Liver (tissue), 9 donors: ENCODE measurements around the gene SEMA6D. TPM values are rescaled to one million over a fixed set of nuclear protein-coding genes. Genes with fewer than 3 reads are reported as not detected.

Source experiments
- DNase-seq: peaks from one replicate; pipeline ENCODE4 v3.0.0-alpha.2; 2017; ENCODE audit warnings: low spot score
- H3K27ac ChIP-seq, 2 donors: one replicate each; pipeline ENCODE4 v1.7.0; 2013; ENCODE audit warnings: inconsistent platforms in 2 of 2, low read length in 2 of 2, control low read depth in 1 of 2, low read depth in 1 of 2, mild to moderate bottlenecking in 1 of 2
- H3K27me3 ChIP-seq, 4 donors: one replicate each; pipeline versions ENCODE4 v1.6.1 to v1.7.0; 2013; ENCODE audit warnings: low read length in 3 of 4, inconsistent platforms in 1 of 4, mild to moderate bottlenecking in 1 of 4, moderate library complexity in 1 of 4; ENCODE audit not compliant: control insufficient read depth in 4 of 4, insufficient read depth in 4 of 4
- H3K36me3 ChIP-seq, 4 donors: one replicate each; pipeline versions ENCODE4 v1.6.1 to v1.7.0; 2013; ENCODE audit warnings: low read length in 3 of 4, mild to moderate bottlenecking in 3 of 4, low read depth in 1 of 4, moderate library complexity in 1 of 4; ENCODE audit not compliant: control insufficient read depth in 4 of 4, insufficient read depth in 3 of 4
- H3K4me1 ChIP-seq, 4 donors: one replicate each; pipeline versions ENCODE4 v1.6.1 to v1.7.0; 2013; ENCODE audit warnings: low read length in 3 of 4, mild to moderate bottlenecking in 3 of 4, moderate library complexity in 1 of 4; ENCODE audit not compliant: control insufficient read depth in 4 of 4, insufficient read depth in 4 of 4
- H3K4me3 ChIP-seq, 3 donors: one replicate each; pipeline versions ENCODE4 v1.6.1 to v1.7.0; 2013; ENCODE audit warnings: low read length in 3 of 3, control low read depth in 1 of 3, low read depth in 1 of 3, mild to moderate bottlenecking in 1 of 3
- H3K9ac ChIP-seq, 2 donors: one replicate each; pipeline ENCODE4 v1.7.0; 2013; ENCODE audit warnings: low read length in 2 of 2, mild to moderate bottlenecking in 2 of 2, moderate library complexity in 2 of 2, control low read depth in 1 of 2, low read depth in 1 of 2
- H3K9me3 ChIP-seq, 4 donors: one replicate each; pipeline versions ENCODE4 v1.6.1 to v1.7.0; 2013; ENCODE audit warnings: low read length in 3 of 4; ENCODE audit not compliant: control insufficient read depth in 4 of 4
- EGR1 ChIP-seq, 2 donors: IDR thresholded peaks; 2 replicates each; pipeline ENCODE4 v1.6.1; 2016 to 2018; ENCODE audit warnings: antibody characterized with exemption in 2 of 2, low read depth in 2 of 2
- FOXA1 ChIP-seq: IDR thresholded peaks from 2 replicates; pipeline ENCODE4 v1.6.1; 2016; ENCODE audit warnings: antibody characterized with exemption
- FOXA2 ChIP-seq: IDR thresholded peaks from 2 replicates; pipeline ENCODE4 v1.6.1; 2016; ENCODE audit warnings: antibody characterized with exemption
- GABPA ChIP-seq, 2 donors: IDR thresholded peaks in 1 of 2; conservative IDR thresholded peaks in 1 of 2; 2 replicates each; pipeline ENCODE4 v1.6.1; 2016; ENCODE audit warnings: antibody characterized with exemption in 2 of 2, mild to moderate bottlenecking in 1 of 2, moderate library complexity in 1 of 2
- HNF4A ChIP-seq, 2 donors: conservative IDR thresholded peaks; 2 replicates each; pipeline ENCODE4 v1.6.1; 2016; ENCODE audit warnings: antibody characterized with exemption in 2 of 2, mild to moderate bottlenecking in 2 of 2
- JUND ChIP-seq, 2 donors: IDR thresholded peaks; 2 replicates each; pipeline ENCODE4 v1.6.1; 2016; ENCODE audit warnings: antibody characterized with exemption in 2 of 2
- NR2F2 ChIP-seq: IDR thresholded peaks from 2 replicates; pipeline ENCODE4 v1.6.1; 2016; ENCODE audit warnings: antibody characterized with exemption
- RAD21 ChIP-seq, 2 donors: IDR thresholded peaks; 2 replicates each; pipeline ENCODE4 v1.6.1; 2016; ENCODE audit warnings: antibody characterized with exemption in 2 of 2, mild to moderate bottlenecking in 2 of 2
- REST ChIP-seq: IDR thresholded peaks from 2 replicates; pipeline ENCODE4 v1.6.1; 2016; ENCODE audit warnings: antibody characterized with exemption, mild to moderate bottlenecking
- RXRA ChIP-seq, 2 donors: IDR thresholded peaks; 2 replicates each; pipeline ENCODE4 v1.6.1; 2017 to 2018; ENCODE audit warnings: antibody characterized with exemption in 2 of 2, mild to moderate bottlenecking in 1 of 2
- SP1 ChIP-seq: IDR thresholded peaks from 2 replicates; pipeline ENCODE4 v1.6.1; 2018; ENCODE audit warnings: antibody characterized with exemption, mild to moderate bottlenecking
- TAF1 ChIP-seq: conservative IDR thresholded peaks from 2 replicates; pipeline ENCODE4 v1.6.1; 2016; ENCODE audit warnings: antibody characterized with exemption, mild to moderate bottlenecking
- YY1 ChIP-seq: IDR thresholded peaks from 2 replicates; pipeline ENCODE4 v1.6.1; 2016; ENCODE audit warnings: antibody characterized with exemption, mild to moderate bottlenecking
- WGBS: extraction: QIAGEN DNeasy Blood & Tissue Kit; methylation state at CpG from one replicate; pipeline ENCODE4 v1.1.7; 2013; 5-methylcytosine and 5-hydroxymethylcytosine counted together
- polyA plus RNA-seq, 2 donors: library from polyadenylated mRNA; stranded (reverse) in 1 of 2; unstranded in 1 of 2; fragments of 200-250 nt in 1 of 2; fragments of >200 nt in 1 of 2; fragmentation: Nextera tagmentation in 1 of 2; extraction: Ambion mirVana in 1 of 2; gene quantifications; one replicate each; pipeline versions ENCODE4 v1.2.1 to v1.2.3, GENCODE V29; 2013 to 2015
- total RNA-seq, 2 donors: library from RNA; depleted of rRNA; stranded (reverse); fragments of >200 nt; gene quantifications; one replicate each; pipeline ENCODE4 v1.2.3, GENCODE V29; 2014
- TF ChIP-seq, protein P1 (sequence below): IDR thresholded peaks from 2 replicates; pipeline ENCODE4 v1.6.1; 2016; ENCODE audit warnings: antibody characterized with exemption
- TF ChIP-seq, protein P2 (sequence below): IDR thresholded peaks from 2 replicates; pipeline ENCODE4 v1.6.1; 2016; ENCODE audit warnings: antibody characterized with exemption
- TF ChIP-seq, protein P3 (sequence below): fragments of 150-350 bp; IDR thresholded peaks from 2 replicates; pipeline ENCODE4 v1.5.1; 2017; ENCODE audit warnings: improper control_type of control experiment, low read depth, low read length; ENCODE audit not compliant: missing input control
- TF ChIP-seq, protein P4 (sequence below): IDR thresholded peaks from 2 replicates; pipeline ENCODE4 v1.6.1; 2016; ENCODE audit warnings: antibody characterized with exemption
- donor health status: healthy.
- donor health status: healthy.
- donor health status: healthy.
- donor health status: healthy.
- donor health status: healthy.

Gene SEMA6D
- total and polyA plus RNA-seq, 4 donors = 1.0 to 4.5 (median 3.1) TPM

GRCh38 chr15:47731230-47731629, 13.9 kb downstream of the SEMA6D start:
- WGBS = 85% methylated on average over 3 of the region's 3 CpGs

GRCh38 chr15:47732248-47732647, 14.9 kb downstream of the SEMA6D start:
- Histone ChIP-seq H3K36me3 (no peaks in the 10 kb centered on the region), H3K27ac (no peak overlapping the region), H3K27me3 (no peaks in the 10 kb centered on the region), H3K9ac (no peak overlapping the region), H3K9me3 (no peaks in the 10 kb centered on the region), H3K4me3 (no peak overlapping the region), H3K4me1 (no peaks in the 10 kb centered on the region)
- DNase-seq = no peak
- 86% methylated on average over 1 of the region's 1 CpG for WGBS
- TF ChIP-seq RAD21 (IDR thresholded peaks at IDR 0.05) (no peak), FOXA2 (no peak), NR2F2 (no peak), RXRA (IDR thresholded peaks at IDR 0.05) (no peak), HNF4A (conservative IDR thresholded peaks at IDR 0.05) (no peak), SP1 (no peak), TAF1 (no peak), EGR1 (IDR thresholded peaks at IDR 0.05; ENCODE audit: low read depth in 2 of 2) (no peak), JUND (IDR thresholded peaks at IDR 0.05) (no peak), REST (no peak), GABPA (IDR thresholded peaks at IDR 0.05 in 1 of 2, conservative IDR thresholded peaks at IDR 0.05 in 1 of 2) (no peak)
- TF ChIP-seq, protein P1, sequence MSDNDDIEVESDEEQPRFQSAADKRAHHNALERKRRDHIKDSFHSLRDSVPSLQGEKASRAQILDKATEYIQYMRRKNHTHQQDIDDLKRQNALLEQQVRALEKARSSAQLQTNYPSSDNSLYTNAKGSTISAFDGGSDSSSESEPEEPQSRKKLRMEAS = no peak
- TF ChIP-seq, protein P2, sequence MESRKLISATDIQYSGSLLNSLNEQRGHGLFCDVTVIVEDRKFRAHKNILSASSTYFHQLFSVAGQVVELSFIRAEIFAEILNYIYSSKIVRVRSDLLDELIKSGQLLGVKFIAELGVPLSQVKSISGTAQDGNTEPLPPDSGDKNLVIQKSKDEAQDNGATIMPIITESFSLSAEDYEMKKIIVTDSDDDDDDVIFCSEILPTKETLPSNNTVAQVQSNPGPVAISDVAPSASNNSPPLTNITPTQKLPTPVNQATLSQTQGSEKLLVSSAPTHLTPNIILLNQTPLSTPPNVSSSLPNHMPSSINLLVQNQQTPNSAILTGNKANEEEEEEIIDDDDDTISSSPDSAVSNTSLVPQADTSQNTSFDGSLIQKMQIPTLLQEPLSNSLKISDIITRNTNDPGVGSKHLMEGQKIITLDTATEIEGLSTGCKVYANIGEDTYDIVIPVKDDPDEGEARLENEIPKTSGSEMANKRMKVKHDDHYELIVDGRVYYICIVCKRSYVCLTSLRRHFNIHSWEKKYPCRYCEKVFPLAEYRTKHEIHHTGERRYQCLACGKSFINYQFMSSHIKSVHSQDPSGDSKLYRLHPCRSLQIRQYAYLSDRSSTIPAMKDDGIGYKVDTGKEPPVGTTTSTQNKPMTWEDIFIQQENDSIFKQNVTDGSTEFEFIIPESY = no peak
- TF ChIP-seq, protein P3, sequence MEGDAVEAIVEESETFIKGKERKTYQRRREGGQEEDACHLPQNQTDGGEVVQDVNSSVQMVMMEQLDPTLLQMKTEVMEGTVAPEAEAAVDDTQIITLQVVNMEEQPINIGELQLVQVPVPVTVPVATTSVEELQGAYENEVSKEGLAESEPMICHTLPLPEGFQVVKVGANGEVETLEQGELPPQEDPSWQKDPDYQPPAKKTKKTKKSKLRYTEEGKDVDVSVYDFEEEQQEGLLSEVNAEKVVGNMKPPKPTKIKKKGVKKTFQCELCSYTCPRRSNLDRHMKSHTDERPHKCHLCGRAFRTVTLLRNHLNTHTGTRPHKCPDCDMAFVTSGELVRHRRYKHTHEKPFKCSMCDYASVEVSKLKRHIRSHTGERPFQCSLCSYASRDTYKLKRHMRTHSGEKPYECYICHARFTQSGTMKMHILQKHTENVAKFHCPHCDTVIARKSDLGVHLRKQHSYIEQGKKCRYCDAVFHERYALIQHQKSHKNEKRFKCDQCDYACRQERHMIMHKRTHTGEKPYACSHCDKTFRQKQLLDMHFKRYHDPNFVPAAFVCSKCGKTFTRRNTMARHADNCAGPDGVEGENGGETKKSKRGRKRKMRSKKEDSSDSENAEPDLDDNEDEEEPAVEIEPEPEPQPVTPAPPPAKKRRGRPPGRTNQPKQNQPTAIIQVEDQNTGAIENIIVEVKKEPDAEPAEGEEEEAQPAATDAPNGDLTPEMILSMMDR = no peak
- TF ChIP-seq, protein P4, sequence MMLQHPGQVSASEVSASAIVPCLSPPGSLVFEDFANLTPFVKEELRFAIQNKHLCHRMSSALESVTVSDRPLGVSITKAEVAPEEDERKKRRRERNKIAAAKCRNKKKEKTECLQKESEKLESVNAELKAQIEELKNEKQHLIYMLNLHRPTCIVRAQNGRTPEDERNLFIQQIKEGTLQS = no peak

More at GRCh38 chr15:47731230-47731629, 13.9 kb downstream of the SEMA6D start:
- no peak for DNase-seq
- no peaks in the 10 kb centered on the region for H3K36me3 ChIP-seq
- no peaks in the 10 kb centered on the region for H3K9me3 ChIP-seq
- no peak overlapping the region for H3K9ac ChIP-seq
- no peaks in the 10 kb centered on the region for H3K4me1 ChIP-seq
- H3K27me3 ChIP-seq = no peaks in the 10 kb centered on the region
- no peak overlapping the region for H3K4me3 ChIP-seq
- no peak overlapping the region for H3K27ac ChIP-seq
- TF ChIP-seq FOXA1 (no peak), RXRA (IDR thresholded peaks at IDR 0.05) (no peak), NR2F2 (no peak), YY1 (no peak)
